ENCODE measurements around the gene YEATS4.

GRCh38 chr12:69412655-69413054 is 53.1 kb downstream of the YEATS4 start:
- no peak for TF ChIP-seq REST (IDR thresholded peaks at IDR 0.05; ENCODE audit: insufficient read depth in 1 of 2, low read depth in 2 of 2, low read length in 1 of 2)
- no peak for TF ChIP-seq CTCF (IDR thresholded peaks at IDR 0.05)

All from Panc1 (cell line).